DND-41 (cell line): ENCODE measurements around the gene ERGIC3.

Experiments
- ATAC-seq: fragments of 200-7000 bp; cut with Tn5 transposase; 3 replicates; pipeline ENCODE4 v1.9.1; 2021; ENCODE audit warnings: low read depth; ENCODE audit not compliant: insufficient read depth
- DNase-seq: peaks from one replicate; pipeline ENCODE4 v3.0.0-alpha.2; 2020
- H2AFZ ChIP-seq: 2 replicates; pipeline ENCODE4 v1.6.0; 2012; ENCODE audit warnings: low read depth, low read length
- H3K27ac ChIP-seq: 2 replicates; pipeline ENCODE4 v1.5.1; 2012; ENCODE audit warnings: low read length, inconsistent platforms
- H3K27me3 ChIP-seq: fragments of 200-600 bp; sonication (generic); 2 replicates; pipeline ENCODE4 v1.6.0; 2012; ENCODE audit warnings: low read length, mild to moderate bottlenecking, inconsistent platforms; ENCODE audit not compliant: insufficient read depth, poor library complexity
- H3K36me3 ChIP-seq: 2 replicates; pipeline ENCODE4 v1.5.1; 2012; ENCODE audit warnings: low read length, inconsistent platforms; ENCODE audit not compliant: insufficient read depth
- H3K4me1 ChIP-seq: 2 replicates; pipeline ENCODE4 v1.5.1; 2012; ENCODE audit warnings: mild to moderate bottlenecking, low read length; ENCODE audit not compliant: insufficient read depth
- H3K4me2 ChIP-seq: 2 replicates; pipeline ENCODE4 v1.6.0; 2012; ENCODE audit warnings: mild to moderate bottlenecking, moderate library complexity, low read length, inconsistent platforms; ENCODE audit not compliant: insufficient read depth
- H3K4me3 ChIP-seq, 2 experiments: fragments of 200-600 bp in 1 of 2; shearing (Covaris generic) in 1 of 2; 2 replicates each; pipeline ENCODE4 v1.5.1; 2012 to 2016; ENCODE audit warnings: inconsistent platforms in 2 of 2, low read length in 2 of 2, mild to moderate bottlenecking in 2 of 2, low read depth in 1 of 2, moderate library complexity in 1 of 2
- H3K79me2 ChIP-seq: 2 replicates; pipeline ENCODE4 v1.6.0; 2012; ENCODE audit warnings: low read length, inconsistent platforms; ENCODE audit not compliant: insufficient read depth
- H3K9ac ChIP-seq: 2 replicates; pipeline ENCODE4 v1.6.0; 2012; ENCODE audit warnings: low read depth, mild to moderate bottlenecking, inconsistent platforms, low read length, moderate library complexity
- H3K9me3 ChIP-seq: 2 replicates; pipeline ENCODE4 v1.5.1; 2012; ENCODE audit warnings: low read length, moderate library complexity, mild to moderate bottlenecking, inconsistent platforms; ENCODE audit not compliant: insufficient read depth, severe bottlenecking
- H4K20me1 ChIP-seq: 2 replicates; pipeline ENCODE4 v1.6.0; 2012; ENCODE audit warnings: low read length; ENCODE audit not compliant: insufficient read depth
- EZH2 ChIP-seq: IDR thresholded peaks from 3 replicates; pipeline ENCODE4 v1.6.1; 2012; ENCODE audit warnings: borderline replicate concordance, low read depth, mild to moderate bottlenecking, moderate library complexity, low read length, inconsistent platforms; ENCODE audit not compliant: severe bottlenecking
- TF ChIP-seq, protein P1 (sequence below): IDR thresholded peaks from 2 replicates; pipeline ENCODE4 v1.5.1; 2012; ENCODE audit warnings: borderline replicate concordance, low read length, moderate library complexity, mild to moderate bottlenecking; ENCODE audit not compliant: poor library complexity, severe bottlenecking; ENCODE audit errors: extremely low read depth

Gene ERGIC3

DNA sequence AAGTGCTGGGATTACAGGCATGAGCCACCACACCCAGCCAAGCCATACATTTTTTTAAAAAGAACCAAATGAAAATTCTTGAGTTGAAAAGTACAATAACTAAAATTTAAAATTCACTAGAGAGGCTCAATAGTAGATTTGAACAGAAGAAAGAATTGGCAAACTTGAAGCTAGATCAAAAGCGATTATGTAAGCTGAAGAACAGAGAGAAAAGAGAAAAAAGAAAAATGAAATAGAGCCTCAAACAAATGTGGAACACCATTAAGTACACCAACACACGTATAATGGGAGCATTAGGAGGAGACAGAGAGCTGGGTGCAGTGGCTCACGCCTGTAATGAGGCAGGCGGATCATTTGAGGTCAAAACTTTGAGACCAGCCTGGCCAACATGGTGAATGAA, 31.0 kb downstream of the ERGIC3 start:
- ATAC-seq: no peak
- H2AFZ ChIP-seq: no peak overlapping the region
- DNase-seq: no peak
- H3K9ac ChIP-seq: no peak overlapping the region
- H4K20me1 ChIP-seq: no peaks in the 10 kb centered on the region
- peaks cover 4% of the 10 kb centered on the region for H3K9me3 ChIP-seq
- TF ChIP-seq EZH2: no peak
- no peaks in the 10 kb centered on the region for H3K36me3 ChIP-seq
- H3K27ac ChIP-seq: no peak overlapping the region
- no peaks in the 10 kb centered on the region for H3K4me1 ChIP-seq
- H3K27me3 ChIP-seq: no peaks in the 10 kb centered on the region
- H3K4me2 ChIP-seq: no peak overlapping the region
- no peak overlapping the region for H3K4me3 ChIP-seq
- no peaks in the 10 kb centered on the region for H3K79me2 ChIP-seq

DNA sequence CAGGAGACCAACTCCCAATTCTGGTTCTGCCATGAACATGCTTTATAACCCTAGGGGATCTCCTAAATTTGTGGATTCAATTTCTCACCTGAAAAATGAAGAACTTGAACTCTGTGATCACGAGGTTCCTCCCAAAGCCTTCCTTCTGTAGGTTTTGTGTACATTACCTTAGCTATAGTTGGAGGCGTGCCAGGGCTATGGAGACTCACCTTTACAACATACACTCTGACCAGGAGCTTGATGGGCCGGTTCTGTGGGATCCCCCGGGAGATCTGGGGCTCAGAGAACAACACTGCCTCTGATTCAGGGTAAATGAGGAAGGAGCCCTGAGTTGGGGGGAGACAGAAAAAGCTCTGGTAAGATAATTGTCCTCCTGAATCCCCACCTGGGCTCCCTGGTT, 34.1 kb downstream of the ERGIC3 start:
- H3K9me3 ChIP-seq: peaks cover 4% of the 10 kb centered on the region
- no peaks in the 10 kb centered on the region for H3K27me3 ChIP-seq
- no peak for TF ChIP-seq EZH2
- TF ChIP-seq, protein P1, sequence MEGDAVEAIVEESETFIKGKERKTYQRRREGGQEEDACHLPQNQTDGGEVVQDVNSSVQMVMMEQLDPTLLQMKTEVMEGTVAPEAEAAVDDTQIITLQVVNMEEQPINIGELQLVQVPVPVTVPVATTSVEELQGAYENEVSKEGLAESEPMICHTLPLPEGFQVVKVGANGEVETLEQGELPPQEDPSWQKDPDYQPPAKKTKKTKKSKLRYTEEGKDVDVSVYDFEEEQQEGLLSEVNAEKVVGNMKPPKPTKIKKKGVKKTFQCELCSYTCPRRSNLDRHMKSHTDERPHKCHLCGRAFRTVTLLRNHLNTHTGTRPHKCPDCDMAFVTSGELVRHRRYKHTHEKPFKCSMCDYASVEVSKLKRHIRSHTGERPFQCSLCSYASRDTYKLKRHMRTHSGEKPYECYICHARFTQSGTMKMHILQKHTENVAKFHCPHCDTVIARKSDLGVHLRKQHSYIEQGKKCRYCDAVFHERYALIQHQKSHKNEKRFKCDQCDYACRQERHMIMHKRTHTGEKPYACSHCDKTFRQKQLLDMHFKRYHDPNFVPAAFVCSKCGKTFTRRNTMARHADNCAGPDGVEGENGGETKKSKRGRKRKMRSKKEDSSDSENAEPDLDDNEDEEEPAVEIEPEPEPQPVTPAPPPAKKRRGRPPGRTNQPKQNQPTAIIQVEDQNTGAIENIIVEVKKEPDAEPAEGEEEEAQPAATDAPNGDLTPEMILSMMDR: no peak
- no peak overlapping the region for H2AFZ ChIP-seq
- H3K4me2 ChIP-seq: no peak overlapping the region
- ATAC-seq (no peak), DNase-seq (no peak)
- H4K20me1 ChIP-seq: no peaks in the 10 kb centered on the region
- no peaks in the 10 kb centered on the region for H3K79me2 ChIP-seq
- H3K9ac ChIP-seq: no peak overlapping the region
- no peak overlapping the region for H3K4me3 ChIP-seq
- no peak overlapping the region for H3K27ac ChIP-seq
- no peaks in the 10 kb centered on the region for H3K4me1 ChIP-seq
- H3K36me3 ChIP-seq: no peaks in the 10 kb centered on the region

DNA sequence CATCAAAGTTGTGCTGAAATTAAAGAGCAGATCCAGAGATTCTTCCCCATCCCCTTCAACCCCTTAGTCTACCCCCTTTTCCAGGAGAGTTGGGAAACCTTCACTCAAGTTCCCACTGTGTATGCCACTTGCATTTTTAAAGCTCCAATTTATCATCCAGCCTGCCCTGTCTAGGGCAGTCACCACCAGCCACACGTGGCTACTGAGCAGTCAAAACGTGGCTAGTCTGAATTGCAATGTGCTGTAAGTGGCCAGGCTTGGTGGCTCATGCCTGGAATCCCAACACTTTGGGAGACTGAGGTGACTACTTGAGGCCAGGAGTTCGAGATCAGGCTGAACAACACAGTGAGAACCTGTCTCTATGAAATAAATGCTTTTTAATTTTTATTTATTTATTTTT, 34.9 kb downstream of the ERGIC3 start:
- ATAC-seq: no peak
- DNase-seq: no peak

DNA sequence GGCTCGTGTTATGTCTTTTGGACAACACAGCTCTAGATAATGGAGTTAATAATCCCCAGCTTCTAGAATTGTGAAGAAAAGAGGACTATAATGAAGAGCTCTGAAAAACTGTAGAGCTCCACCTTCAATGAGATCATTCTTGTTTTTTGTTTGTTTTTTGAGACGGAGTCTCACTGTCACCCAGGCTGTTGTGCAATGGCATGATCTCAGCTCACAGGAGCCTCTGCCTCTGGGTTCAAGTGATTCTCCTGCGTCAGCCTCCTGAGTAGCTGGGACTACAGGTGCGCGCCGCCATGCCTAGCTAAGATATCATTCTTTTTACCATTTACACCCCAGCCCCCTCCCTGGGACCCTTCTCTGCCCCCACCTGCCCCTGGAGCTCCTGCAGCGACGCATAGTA, 36.6 kb downstream of the ERGIC3 start:
- H3K9ac ChIP-seq: no peak overlapping the region
- H2AFZ ChIP-seq: no peak overlapping the region
- TF ChIP-seq, protein P1: no peak
- TF ChIP-seq EZH2: no peak
- no peaks in the 10 kb centered on the region for H3K4me1 ChIP-seq
- no peaks in the 10 kb centered on the region for H3K27me3 ChIP-seq
- H3K4me2 ChIP-seq: no peak overlapping the region
- H3K4me3 ChIP-seq: no peak overlapping the region
- no peak for DNase-seq
- H4K20me1 ChIP-seq: no peaks in the 10 kb centered on the region
- no peaks in the 10 kb centered on the region for H3K79me2 ChIP-seq
- no peak for ATAC-seq
- H3K36me3 ChIP-seq: no peaks in the 10 kb centered on the region
- H3K9me3 ChIP-seq: no peaks in the 10 kb centered on the region
- no peak overlapping the region for H3K27ac ChIP-seq

More for the DNA sequence above, 34.9 kb downstream of the ERGIC3 start:
- TF ChIP-seq EZH2: no peak
- TF ChIP-seq, protein P1: no peak
- no peaks in the 10 kb centered on the region for H4K20me1 ChIP-seq
- H3K9ac ChIP-seq: no peak overlapping the region
- no peaks in the 10 kb centered on the region for H3K36me3 ChIP-seq
- no peaks in the 10 kb centered on the region for H3K27me3 ChIP-seq
- no peaks in the 10 kb centered on the region for H3K4me1 ChIP-seq
- no peak overlapping the region for H3K4me3 ChIP-seq
- H2AFZ ChIP-seq: no peak overlapping the region
- peaks cover 4% of the 10 kb centered on the region for H3K9me3 ChIP-seq
- no peak overlapping the region for H3K4me2 ChIP-seq
- no peaks in the 10 kb centered on the region for H3K79me2 ChIP-seq
- no peak overlapping the region for H3K27ac ChIP-seq
